CD4-positive, alpha-beta T cell treated with Interleukin-17A for 1 hour (primary cell): ENCODE measurements around the gene MAD1L1.

Source experiments
- DNase-seq: peaks from one replicate; pipeline ENCODE4 v3.0.0-alpha.2; 2020

MAD1L1 gene

GRCh38 chr7:2019461-2019710 lies 213.4 kb downstream of the MAD1L1 start:
- no peak for DNase-seq

GRCh38 chr7:2018569-2019460 lies 213.9 kb downstream of the MAD1L1 start:
- peak; percentile 10 for DNase-seq

GRCh38 chr7:2017914-2018568 lies 214.7 kb downstream of the MAD1L1 start:
- DNase-seq = no peak

- DNase-seq = no peak
Measured at GRCh38 chr7:2017481-2017891, 215.3 kb downstream of the MAD1L1 start.

- DNase-seq = no peak
Measured at GRCh38 chr7:2016761-2017480, 215.8 kb downstream of the MAD1L1 start.

- no peak for DNase-seq
Measured at GRCh38 chr7:2016021-2016631, 216.6 kb downstream of the MAD1L1 start.

GRCh38 chr7:2015251-2015871 lies 217.4 kb downstream of the MAD1L1 start:
- no peak for DNase-seq

- no peak for DNase-seq
Measured at GRCh38 chr7:2014391-2015241, 218.1 kb downstream of the MAD1L1 start.

GRCh38 chr7:2013381-2014311 lies 219.1 kb downstream of the MAD1L1 start:
- no peak for DNase-seq

GRCh38 chr7:2012981-2013380 lies 219.8 kb downstream of the MAD1L1 start:
- no peak for DNase-seq

GRCh38 chr7:2012044-2012900 lies 220.5 kb downstream of the MAD1L1 start:
- DNase-seq = no peak

- no peak for DNase-seq
Measured at GRCh38 chr7:2011266-2012043, 221.3 kb downstream of the MAD1L1 start.

- no peak for DNase-seq
Measured at GRCh38 chr7:2010551-2011265, 222.0 kb downstream of the MAD1L1 start.

- no peak for DNase-seq
Measured at GRCh38 chr7:2010101-2010500, 222.6 kb downstream of the MAD1L1 start.

- no peak for DNase-seq
Measured at GRCh38 chr7:2009541-2010001, 223.2 kb downstream of the MAD1L1 start.

GRCh38 chr7:2008936-2009540 lies 223.7 kb downstream of the MAD1L1 start:
- DNase-seq = no peak

- DNase-seq = no peak
Measured at GRCh38 chr7:2008101-2008935, 224.4 kb downstream of the MAD1L1 start.
